ENCODE results near the gene ATP2B2. TPM values are rescaled to one million over a fixed set of nuclear protein-coding genes. Genes with fewer than 3 reads are reported as not detected.

The ATP2B2 gene
- total and polyA plus RNA-seq, 10 of the 15 experiments (the other 5 are each of a cell fraction or from before 2014, with no cell fraction given), result 0.04 TPM; not detected in 9

GRCh38 chr3:10292505-10293419, 212.6 kb downstream of the ATP2B2 start, which contains the start of gene GHRL:
GHRL (minus strand) TSS chr3:10292947; CDS start chr3:10290180, 2,767 bp downstream.
- Histone ChIP-seq H3K4me2 (ENCODE audit: control insufficient read depth, insufficient read depth) (peak within 1 kb of the TSS; percentile 49), H3K4me1 (ENCODE audit: control insufficient read depth, insufficient read depth, low read length) (peaks cover 5% of the 10 kb centered on the region; the same call in 1 of the 2 replicates), H4K20me1 (ENCODE audit: control insufficient read depth, insufficient read depth) (no peaks in the 10 kb centered on the region; the same call in 1 of the 2 replicates), H3K9ac (ENCODE audit: control insufficient read depth, insufficient read depth, low read length) (peak within 1 kb of the TSS; percentile 41; the same call in 1 of the 2 replicates), H3K27me3 (replicated peaks in 1 of 2; ENCODE audit: control insufficient read depth in 2 of 2, insufficient read depth in 2 of 2, low read length in 1 of 2) (no peaks in the 10 kb centered on the region), H3K4me3 (peak within 1 kb of the TSS; percentile 20), H3K79me2 (ENCODE audit: control insufficient read depth, insufficient read depth, low read length) (no peaks in the 10 kb centered on the region; the same call in none of the 2 replicates), H3K27ac (ENCODE audit: control insufficient read depth, insufficient read depth) (peak within 1 kb of the TSS; percentile 66), H2AFZ (ENCODE audit: control insufficient read depth, low read depth, low read length) (peak within 1 kb of the TSS; percentile 73), H3K36me3 (ENCODE audit: control insufficient read depth in 2 of 2, insufficient read depth in 2 of 2, low read length in 1 of 2) (peaks cover 3 to 5% of the 10 kb centered on the region in 2 experiments; a peak in 2 of 4 replicates), H3K9me3 (replicated peaks; ENCODE audit: control insufficient read depth, insufficient read depth, low read length) (no peaks in the 10 kb centered on the region; the same call in 2 of the 3 replicates)
- in situ Hi-C loops (cut with MboI) (no loop called here), intact Hi-C loops (cut with micrococcal nuclease; ENCODE audit: unreplicated experiment) (loop anchor here (1.0 kb wide), 1 partner anchor 44 kb away; the partner anchor contains the start of gene TATDN2)
- FAIRE-seq, result peak; percentile 66
- DNase-seq (ENCODE audit: low read depth, low spot score), result peak; percentile 68
- CTCF ChIA-PET, result interaction anchor here (0.5 to 1.9 kb wide), 9 partner anchors 12 to 361 kb away, joined by 3 to 6 read pairs (median 3); no protein-coding TSS in a partner anchor
- ATAC-seq, result peak; percentile 90
- POLR2A ChIA-PET, result interaction anchor here (0.5 to 2.1 kb wide), 11 partner anchors 9 to 930 kb away, joined by 3 to 8 read pairs (median 3); partner anchors contain the start of genes CRELD1 and SEC13
- RAD21 ChIA-PET (ENCODE audit: unreplicated experiment), result interaction anchor here (0.8 to 1.7 kb wide), 10 partner anchors 9 to 177 kb away, joined by 3 to 8 read pairs (median 4); partner anchors contain the start of genes BRK1 and SEC13
- 10% methylated on average over 12 of the region's 12 CpGs for WGBS (ENCODE audit: insufficient coverage, insufficient replicate concordance, low lambda C conversion rate, missing lambda C conversion rate)
- SMC1A ChIA-PET (ENCODE audit: uncharacterized antibody, unreplicated experiment), result interaction anchor here (0.6 to 2.6 kb wide), 15 partner anchors 10 to 360 kb away, joined by 3 to 13 read pairs (median 4); partner anchors contain the start of genes SEC13 and TATDN2
- BruUV-seq (replicated peaks), result TSS peak; percentile 63
- TF ChIP-seq HCFC1 (IDR thresholded peaks at IDR 0.05; ENCODE audit: low read length) (no peak), NFIC (IDR thresholded peaks at IDR 0.05; ENCODE audit: low read depth, low read length) (peak; percentile 64; the same call in 1 of the 2 replicates), EGR1 (IDR thresholded peaks at IDR 0.05; ENCODE audit: borderline replicate concordance in 1 of 2, low read depth in 2 of 2, low read length in 2 of 2) (no peak), EED (IDR thresholded peaks at IDR 0.05; ENCODE audit: low read depth) (peak; percentile 79), IRF4 (IDR thresholded peaks at IDR 0.05; ENCODE audit: low read depth, low read length) (peak; percentile 52; the same call in 1 of the 2 replicates), E2F8 (IDR thresholded peaks at IDR 0.05; ENCODE audit: low read depth, partially characterized antibody) (no peak), ETV6 (conservative IDR thresholded peaks at IDR 0.05 in 1 of 2, IDR thresholded peaks at IDR 0.05 in 1 of 2; ENCODE audit: borderline replicate concordance in 1 of 2, low read depth in 1 of 2) (peak in 1 of 2 experiments; percentile 98; a peak in 2 of 4 replicates), KDM1A (IDR thresholded peaks at IDR 0.05; ENCODE audit: borderline replicate concordance) (no peak), NBN (IDR thresholded peaks at IDR 0.05) (0 out of 2 replicates have a peak, but pooled peaks have one; percentile 56), MTA2 (IDR thresholded peaks at IDR 0.05; ENCODE audit: low read depth) (0 out of 2 replicates have a peak, but pooled peaks have one; percentile 32), STAT1 (conservative IDR thresholded peaks at IDR 0.05) (no peak), GABPA (IDR thresholded peaks at IDR 0.05; ENCODE audit: low read depth) (no peak), HDAC2 (IDR thresholded peaks at IDR 0.05) (no peak), BACH1 (IDR thresholded peaks at IDR 0.05; ENCODE audit: borderline replicate concordance) (no peak), POLR2AphosphoS5 (IDR thresholded peaks at IDR 0.05; ENCODE audit: low read length) (peak; percentile 82; the same call in 1 of the 2 replicates), BHLHE40 (IDR thresholded peaks at IDR 0.05; ENCODE audit: borderline replicate concordance in 1 of 2, low read depth in 2 of 2, low read length in 1 of 2) (no peak), GATAD2B (conservative IDR thresholded peaks at IDR 0.05; ENCODE audit: low read depth) (no peak), PBX3 (IDR thresholded peaks at IDR 0.05; ENCODE audit: insufficient replicate concordance, low read depth, low read length) (peak; percentile 72), TCF3 (IDR thresholded peaks at IDR 0.05; ENCODE audit: borderline replicate concordance, insufficient read depth, low read depth, low read length) (no peak)
